ENCODE results near the gene RPL39L.

The RPL39L gene

DNA sequence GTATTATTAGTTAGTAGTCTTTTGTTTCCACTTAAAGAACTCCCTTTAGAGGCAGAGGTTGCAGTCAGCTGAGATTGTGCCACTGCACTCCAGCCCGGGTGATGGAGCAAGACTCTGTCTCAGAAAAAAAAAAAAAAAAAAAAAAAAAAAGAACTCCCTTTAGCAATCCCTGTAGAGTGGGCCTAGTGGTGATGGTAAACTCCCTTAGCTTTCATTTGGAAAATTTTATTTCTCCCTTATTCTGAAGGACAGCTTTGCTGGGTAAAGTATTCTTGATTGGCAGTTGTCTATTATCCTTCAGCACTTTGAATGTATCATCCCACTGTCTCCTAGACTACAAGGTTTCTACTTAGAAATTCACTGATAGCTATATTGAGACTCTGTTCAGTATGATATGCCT, 46.0 kb downstream of the RPL39L start:
- DNase-seq, result no peak

DNA sequence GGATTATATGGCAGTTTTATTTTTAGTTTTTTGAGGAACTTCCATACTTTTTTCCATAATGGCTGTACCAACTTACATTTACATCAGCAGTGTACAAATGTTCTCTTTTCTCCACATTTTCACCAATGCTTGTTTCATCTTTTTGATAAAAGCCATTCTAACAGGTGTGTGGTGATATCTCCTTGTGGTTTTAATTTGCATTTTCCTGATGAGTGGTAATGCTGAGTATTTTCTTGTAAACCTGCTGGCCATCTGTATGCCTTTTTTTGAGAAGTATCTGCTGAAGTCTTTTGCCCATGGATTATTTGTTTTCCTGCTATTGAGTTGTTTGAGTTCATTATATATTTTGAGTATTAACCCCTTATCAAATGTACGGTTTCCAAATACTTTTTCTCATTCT, 50.6 kb downstream of the RPL39L start:
- DNase-seq, result no peak

DNA sequence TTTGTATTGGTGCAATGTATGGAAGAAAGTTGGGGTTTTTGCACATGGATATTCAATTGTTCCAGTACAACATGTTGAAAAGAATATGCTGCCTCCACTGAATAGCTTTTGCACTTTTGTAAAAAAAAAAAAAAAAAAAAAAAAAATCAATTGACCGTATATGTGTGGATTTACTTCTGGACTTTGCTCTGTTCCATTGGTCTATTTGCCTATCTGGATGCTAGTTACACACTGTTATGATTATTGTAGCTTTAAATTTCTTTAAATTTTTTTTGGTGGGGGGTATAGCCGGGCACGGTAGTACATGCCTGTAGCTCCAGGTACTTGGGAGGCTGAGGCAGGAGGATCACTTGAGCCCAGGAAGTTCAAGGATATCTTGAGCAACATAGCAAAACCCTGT, 52.5 kb downstream of the RPL39L start:
- no peak for DNase-seq

DNA sequence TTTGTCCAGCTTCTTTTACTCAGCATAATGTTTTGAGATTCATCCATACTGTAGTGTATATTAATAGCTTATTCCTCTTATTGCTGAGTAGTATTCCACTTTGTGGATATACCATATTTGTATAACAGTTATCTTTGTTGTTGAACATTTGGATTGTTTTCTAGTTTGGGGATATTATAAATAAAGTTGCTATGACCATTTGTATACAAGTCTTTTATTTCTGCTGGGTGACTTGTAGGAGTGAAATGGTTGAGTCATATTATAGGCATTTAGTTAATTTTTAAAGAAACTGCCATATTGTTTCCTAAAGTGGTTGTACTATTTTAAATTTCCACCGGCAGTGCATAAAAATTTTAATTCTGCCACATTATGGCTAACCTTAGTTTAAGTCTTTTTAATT, 53.4 kb downstream of the RPL39L start:
- DNase-seq, result no peak

DNA sequence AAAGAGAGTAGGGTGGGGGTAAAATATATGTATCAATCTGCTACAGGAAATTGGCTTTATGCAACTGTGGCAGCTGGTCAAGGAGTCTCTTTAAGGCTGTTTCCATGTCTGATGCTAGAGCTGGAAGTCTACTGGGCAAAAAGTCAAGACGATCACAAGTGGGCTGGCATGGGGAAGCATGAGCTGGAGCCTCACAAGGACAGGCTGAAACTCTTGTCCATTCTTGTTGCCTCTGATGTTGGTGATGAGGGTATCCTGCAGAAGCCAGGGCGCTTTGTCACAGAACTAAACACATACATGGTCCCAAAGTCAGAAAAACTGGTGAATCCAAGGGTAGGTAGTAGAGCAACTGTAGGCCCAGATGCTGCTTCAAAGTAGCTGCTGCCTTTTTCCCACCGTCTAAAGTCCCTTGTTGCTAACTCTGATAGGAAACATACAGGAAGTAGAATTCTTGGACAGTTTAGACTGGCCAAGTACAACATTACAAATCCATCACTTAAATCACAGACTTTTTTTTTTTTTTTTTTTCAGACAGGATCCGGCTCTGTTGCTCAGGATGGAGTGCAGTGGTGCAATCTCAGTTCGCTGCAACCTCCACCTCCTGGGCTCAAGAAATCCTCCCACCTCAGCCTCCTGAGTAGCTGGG, 54.2 kb downstream of the RPL39L start:
- no peak for DNase-seq

DNA sequence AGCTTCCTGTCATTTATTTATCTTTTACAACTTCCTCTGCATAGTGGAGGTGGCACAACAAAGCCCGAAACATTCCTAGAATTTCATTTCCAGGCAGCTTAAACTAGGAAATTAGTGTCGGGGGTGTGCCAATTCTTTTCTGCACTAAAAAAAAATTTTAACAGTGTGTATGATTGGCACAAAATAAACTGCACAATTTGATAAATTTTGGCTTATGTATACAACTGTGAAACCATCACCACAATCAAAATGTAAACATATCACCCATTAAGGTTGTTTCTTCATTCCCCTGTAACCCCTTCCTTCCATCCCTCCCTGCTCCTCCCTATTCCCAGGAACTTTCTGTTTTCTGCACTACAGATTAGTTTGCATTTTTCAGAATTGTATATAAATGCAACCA, 54.7 kb downstream of the RPL39L start:
- DNase-seq, result no peak

DNA sequence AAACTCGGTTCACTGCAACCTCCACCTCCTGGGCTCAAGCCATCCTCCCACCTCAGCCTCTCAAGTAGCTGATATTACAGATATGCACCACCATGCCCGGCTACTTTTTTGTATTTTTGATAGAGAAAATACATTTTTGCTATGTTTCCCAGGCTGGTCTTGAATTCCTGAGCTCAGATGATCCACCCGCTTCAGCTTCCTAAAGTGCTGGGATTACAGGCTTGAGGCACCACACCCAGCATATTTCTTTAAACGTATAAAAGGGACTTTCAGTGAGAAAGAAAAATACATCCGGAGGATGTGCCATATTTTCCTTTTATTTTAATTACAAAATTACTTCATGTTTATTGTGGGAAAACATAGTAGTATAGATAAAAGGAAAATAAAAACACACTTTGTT, 55.2 kb downstream of the RPL39L start:
- DNase-seq, result no peak

DNA sequence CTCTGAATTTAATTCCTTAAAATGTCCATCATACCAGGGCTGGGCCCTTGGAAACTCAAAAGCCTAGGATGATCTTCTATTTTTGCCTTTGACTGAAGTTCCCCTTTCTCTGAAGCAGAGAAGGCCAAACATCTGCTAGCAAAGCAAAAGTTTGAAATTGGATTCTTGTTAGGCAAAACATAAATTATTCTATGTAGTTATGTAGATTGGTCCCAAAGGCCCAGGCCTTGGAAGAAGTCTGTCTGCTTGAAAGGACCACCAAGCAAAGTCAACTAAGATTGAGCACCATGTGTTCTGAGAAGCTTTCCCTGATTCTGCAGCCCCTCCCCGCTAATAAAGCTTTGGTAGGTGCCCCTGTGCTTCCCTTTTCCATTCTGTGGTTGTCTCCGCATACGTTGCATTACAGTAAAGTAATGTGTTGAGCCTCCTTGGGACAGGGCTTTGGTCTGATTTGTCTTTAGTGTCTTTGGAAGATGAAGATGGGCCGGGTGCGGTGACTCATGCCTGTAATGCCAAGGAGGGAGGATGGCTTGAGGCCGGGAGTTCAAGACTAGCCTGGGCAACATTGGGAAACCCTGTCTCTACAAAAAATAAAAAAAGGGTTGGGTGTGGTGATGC, 56.4 kb downstream of the RPL39L start:
- DNase-seq, result peak; percentile 23

DNA sequence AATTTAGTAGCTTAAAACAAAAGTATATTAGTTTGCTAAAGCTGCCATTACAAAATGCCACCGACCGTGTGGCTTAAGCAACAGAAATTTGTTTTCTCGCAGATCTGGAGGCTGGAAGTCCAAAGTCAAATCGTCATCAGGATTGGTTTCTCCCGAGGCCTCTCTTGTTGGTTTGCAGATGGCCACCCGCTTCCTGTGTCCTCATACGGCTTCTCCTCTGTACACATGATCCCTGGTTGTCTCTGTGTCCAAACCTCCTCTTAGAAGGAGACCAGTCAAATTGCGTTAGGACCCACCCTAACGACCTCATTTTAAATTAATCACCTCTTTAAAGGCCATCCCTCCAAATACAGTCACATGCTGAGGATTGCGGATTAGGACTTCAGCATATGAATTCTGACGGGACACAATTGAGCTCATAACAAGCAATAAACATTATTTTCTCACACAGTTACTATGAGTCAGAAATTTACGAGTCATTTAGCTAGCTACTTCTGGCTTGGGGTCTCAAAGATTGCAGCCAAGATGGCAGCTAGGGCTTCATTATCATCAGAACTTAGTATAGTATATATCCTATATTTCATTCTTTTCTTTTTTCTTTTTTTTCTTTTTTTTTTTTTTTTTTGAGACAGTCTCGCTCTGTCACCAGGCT, 58.4 kb downstream of the RPL39L start:
- DNase-seq, result no peak

DNA sequence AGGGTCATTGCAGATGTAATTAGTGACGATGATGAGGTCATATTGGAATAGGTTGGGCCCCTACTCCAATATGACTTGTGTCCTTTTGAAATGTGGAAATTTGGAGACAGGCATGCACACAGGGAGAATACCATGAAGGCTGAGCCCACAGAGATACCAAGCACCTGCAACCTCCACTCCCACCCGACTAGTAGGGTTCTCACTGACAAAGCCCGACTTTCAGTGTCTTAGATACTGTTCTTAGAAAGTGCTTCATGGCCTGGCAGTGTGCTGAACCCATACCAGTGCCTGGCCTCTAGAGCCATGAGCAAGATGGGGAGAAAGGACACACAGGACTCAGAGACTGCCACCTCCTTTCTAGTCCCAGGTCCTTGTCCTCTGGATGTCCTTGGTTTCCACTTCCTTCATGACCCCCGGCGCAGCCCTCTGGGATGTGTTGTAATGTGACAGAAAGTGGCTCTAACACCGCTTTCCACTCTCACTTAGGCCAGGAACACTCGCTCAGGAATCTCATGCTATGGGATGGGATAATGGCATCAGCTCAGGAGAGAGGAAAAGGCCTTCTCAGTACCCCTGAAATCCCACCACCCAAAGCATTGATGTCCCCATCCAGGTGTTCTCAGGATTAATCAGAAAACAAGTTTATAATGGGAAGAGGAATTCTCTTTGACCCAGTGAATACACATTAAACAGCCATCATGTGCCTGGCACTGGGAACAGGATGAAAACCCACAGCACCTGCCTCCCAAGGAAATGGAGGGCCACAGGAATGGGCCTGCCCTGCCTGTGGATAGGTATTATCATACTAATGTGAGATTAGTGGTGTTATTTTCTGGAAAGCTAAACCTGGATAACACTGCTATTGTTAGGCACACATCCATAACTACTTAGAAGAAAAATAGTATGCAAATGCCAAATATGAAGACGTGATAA, 59.9 kb downstream of the RPL39L start:
- DNase-seq, result no peak

DNA sequence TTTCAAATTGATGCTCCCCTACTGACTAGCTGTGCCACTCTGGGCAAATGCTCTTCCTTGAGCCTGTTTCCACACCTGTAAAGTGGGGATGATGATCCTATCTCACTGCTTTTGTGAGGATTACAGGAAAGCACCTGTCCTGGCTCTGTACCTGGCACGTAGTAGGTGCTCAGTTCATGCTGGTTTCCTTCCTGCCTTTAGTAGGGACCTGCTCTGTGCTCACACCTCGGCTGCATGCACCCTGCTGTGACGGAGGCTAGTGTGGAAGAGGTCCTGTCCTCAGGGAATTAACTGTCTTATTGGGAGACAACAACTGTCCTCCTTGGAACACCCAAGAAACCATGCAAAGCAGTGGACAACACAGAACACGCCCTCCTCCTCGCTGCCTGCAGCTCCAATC, 61.8 kb downstream of the RPL39L start:
- DNase-seq, result no peak

DNA sequence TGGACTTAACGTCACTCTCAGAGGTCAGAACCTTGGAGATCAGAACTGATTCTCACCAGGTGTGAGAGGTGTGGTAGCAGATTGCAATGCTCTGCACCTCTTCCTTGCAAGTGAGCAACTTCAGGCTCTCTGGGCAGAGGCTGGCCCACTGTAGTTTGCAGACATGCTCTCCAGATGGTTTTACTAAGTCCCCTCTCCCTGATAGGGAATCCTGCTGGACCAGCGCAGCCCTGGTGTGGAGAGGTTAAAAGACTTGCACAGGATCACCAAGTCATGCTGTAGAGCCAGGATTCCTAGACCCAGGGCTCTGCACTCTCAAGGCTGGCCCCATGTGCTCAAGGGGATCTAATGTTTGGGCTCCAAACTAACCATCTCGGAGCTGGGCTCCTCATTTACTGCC, 62.2 kb downstream of the RPL39L start:
- DNase-seq, result no peak

DNA sequence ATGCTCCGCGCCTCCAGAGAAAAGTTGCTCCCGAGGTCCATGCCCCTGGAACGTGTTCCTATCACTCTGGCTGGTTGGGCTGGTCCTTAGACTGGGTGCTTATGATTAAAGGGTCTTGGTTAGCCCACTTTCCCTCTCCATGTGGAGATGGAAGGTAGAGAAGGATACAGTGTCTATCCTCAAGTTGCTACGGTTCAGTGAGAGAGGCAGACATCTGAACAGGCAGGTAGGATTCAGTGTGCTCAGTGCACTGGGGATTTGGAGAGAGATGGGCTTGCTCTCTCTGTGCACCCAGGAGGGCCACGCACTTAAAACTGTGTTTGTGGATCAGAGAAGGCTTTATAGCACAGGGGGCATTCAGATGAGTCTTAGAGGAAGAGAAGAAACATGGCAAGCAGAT, 63.0 kb downstream of the RPL39L start:
- DNase-seq, result no peak

DNA sequence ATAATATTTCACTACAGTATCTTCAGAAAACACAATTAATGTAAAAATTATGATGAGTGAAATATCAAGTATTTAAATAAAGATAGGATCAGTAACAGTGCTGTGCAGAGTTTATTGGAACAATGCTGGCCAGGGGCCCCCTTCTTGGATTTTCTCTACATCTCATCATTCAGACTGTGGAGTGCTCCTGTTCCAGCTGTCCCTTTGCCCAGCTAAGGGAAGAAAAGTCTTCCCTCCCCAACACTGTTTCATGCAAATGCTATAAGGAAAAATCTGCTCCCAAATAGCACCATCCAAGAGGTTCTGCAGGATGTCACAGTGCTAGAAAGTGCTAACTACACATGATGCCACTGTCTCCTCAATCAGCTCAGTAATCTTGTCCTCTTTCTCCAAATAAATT, 64.5 kb downstream of the RPL39L start:
- DNase-seq, result no peak

DNA sequence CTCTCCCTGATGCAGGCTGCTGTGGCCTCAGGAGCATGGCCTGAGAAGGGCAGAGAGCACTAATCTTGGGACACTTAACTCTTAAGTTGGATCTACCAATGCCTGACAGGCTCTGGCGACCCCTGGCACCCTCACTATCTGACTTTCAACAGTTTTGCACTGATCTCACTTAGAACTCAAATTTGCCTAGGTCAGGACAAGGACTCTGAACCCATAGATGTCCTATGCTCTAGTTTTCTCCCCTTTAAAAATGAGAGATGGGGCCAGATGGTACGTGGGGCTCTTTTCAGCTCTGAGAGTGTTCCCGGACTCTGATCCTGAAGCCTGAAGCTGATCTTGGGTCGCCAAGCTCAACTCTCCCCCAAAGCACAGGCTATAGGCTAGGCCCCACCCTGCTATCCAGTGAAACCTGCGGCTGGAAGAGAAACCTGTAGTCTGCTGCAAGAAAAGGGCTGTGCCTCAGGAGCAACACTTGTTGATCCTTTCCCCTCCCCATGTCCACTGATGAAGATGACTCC, 65.7 kb downstream of the RPL39L start:
- no peak for DNase-seq

DNA sequence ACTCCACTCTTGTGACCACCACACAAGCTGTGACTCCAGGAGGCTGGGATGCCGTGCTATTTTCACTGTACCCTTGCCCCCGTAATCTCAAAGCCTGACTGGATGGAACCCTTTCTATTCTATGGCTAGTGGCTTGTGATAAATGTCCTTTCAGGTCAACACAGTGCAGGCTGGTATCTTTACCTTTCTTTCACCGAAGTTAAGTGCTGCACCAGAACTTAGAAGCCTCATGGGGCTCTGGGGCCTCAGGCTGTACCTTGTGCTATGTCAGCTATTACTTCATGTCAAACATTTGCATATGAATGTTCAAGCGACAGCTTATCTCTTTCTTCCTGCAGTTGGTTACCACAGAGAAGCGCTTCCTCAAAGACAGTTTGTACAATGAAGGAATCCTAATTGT, 66.8 kb downstream of the RPL39L start:
- DNase-seq, result peak; percentile 87

DNA sequence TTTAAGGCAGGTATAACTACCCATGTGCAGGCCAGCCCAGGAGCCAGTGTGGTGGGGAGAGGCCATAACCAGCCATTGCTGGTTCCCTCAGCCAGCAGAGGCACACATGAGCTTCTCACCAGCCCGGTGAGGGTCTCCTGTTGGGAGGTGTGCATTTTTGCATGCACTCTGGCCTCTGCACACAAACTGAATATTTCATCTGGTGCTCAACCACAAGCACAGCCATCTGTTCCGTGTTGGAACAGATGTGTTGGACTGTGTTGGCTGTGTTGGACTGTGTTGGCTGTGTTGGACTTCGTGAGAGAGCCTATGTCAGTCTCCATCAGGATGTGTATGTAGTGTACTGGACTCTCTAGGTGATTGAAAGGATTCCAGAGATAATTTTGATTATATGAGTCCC, 67.2 kb downstream of the RPL39L start:
- DNase-seq, result peak; percentile 30
